ENCODE data around the gene HEATR3. TPM values are rescaled to one million over a fixed set of nuclear protein-coding genes. Genes with fewer than 3 reads are reported as not detected.
A peak's percentile ranks its signal among the peaks of the same experiment; 100 is the strongest.

The HEATR3 gene
- polyA plus RNA-seq, 6 donors from 2014 or later: 2.3 to 5.7 (median 4.1) TPM

DNA sequence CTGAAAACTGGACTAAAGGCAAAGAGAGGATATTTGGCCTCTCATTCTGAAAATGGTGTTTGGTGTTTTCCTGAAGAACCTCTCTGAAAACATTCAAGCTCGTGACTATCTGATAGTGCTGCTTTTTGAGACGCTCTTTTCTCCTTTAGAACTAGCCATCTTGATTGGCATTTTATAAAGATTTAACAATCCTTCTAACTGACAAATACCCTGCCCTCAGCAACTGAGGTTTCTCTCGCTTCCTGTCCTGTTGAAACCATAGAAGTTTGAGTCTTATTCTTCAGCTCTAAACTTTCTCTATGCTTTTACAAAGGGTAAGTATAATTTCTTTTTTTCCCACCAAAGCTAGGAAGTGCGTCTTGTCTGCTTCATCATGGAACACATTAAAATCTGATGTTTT, 27.5 kb upstream of the HEATR3 start:
- no peak for ATAC-seq (ENCODE audit: low read depth in 2 of 2)
- H3K27me3 Mint-ChIP-seq: peaks cover 0 to 3% (median 0%) of the 10 kb centered on the region in 3 donors
- no peak for DNase-seq
- peak overlapping the region in 5 of 6 donors; percentile 34 to 83 (median 62) for H3K27ac Mint-ChIP-seq
- no peaks in the 10 kb centered on the region for H3K9me3 Mint-ChIP-seq
- H3K4me1 Mint-ChIP-seq: peaks cover 5 to 12% (median 6%) of the 10 kb centered on the region in 3 donors
- no peak overlapping the region for H3K4me3 Mint-ChIP-seq
- H3K36me3 Mint-ChIP-seq: peaks cover 0 to 4% of the 10 kb centered on the region in 2 donors

DNA sequence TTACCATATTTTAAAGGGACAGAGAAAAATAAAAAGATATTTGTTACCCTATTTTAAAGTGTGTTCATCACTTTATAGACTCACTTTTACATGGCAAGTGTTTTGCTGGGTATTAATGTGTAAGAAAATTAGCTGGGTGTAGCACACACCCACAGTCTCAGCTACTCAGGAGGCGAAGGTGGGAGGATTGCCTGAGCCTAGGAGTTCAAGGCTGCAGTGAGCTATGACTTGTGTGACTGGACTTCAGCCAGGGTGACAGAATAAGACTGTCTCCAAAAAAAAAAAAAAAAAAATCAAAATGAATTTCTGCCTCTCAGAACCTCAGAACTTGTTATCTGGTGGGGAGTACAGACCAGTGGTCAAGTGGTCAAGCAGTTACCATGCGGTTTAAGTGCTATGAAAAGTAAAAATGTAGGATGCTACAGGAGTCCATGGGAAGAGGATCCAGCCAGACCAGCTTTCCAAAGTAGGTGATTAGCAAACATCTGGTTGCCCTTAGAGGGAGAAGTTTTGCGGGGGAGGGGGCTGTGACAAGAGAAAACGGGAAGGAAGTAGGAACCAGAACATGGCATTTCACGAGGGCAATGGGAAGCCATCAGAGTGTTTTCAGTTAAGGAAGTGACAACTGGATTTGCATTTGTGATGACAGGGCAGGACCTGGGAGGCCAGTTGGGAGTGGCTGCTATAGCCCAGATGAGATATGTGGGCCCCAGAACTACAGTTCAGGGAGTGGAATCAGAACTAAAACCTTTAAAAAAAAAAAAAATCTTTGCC, 26.8 kb upstream of the HEATR3 start:
- H3K27me3 Mint-ChIP-seq: peaks cover 0 to 9% (median 5%) of the 10 kb centered on the region in 3 donors
- no peaks in the 10 kb centered on the region for H3K9me3 Mint-ChIP-seq
- peaks cover 0 to 4% of the 10 kb centered on the region in 2 donors for H3K36me3 Mint-ChIP-seq
- ATAC-seq (ENCODE audit: low read depth in 2 of 2): peak; percentile 45 to 48
- DNase-seq: no peak
- H3K4me3 Mint-ChIP-seq: peak overlapping the region in 2 of 8 donors; percentile 40 to 66
- H3K27ac Mint-ChIP-seq: peak overlapping the region in 5 of 6 donors; percentile 33 to 74 (median 61)
- H3K4me1 Mint-ChIP-seq: peaks cover 5 to 12% (median 6%) of the 10 kb centered on the region in 3 donors

DNA sequence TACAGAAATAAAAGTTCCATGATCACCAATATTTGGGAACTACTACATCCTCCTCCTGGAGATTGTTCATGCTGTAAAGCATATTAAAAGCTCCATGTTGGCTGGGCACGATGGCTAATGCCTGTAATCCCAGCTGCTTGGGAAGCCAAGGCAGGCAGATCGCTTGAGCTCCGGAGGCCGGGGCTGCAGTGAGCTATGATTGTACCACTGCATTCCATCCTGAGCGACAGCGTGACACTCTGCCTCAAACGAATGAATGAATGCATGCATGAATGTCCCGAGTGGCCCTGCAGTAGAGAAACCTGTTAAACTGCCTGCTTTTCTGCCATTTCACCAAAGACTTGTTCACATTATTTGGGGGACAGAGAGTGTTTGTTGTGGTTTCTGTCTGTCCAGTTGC, 25.8 kb upstream of the HEATR3 start:
- DNase-seq (no peak), ATAC-seq (ENCODE audit: low read depth in 2 of 2) (no peak)
- no peaks in the 10 kb centered on the region for H3K9me3 Mint-ChIP-seq
- no peak overlapping the region for H3K27ac Mint-ChIP-seq
- no peaks in the 10 kb centered on the region for H3K36me3 Mint-ChIP-seq
- H3K4me3 Mint-ChIP-seq: no peak overlapping the region
- H3K4me1 Mint-ChIP-seq: peaks cover 5 to 12% (median 6%) of the 10 kb centered on the region in 3 donors
- peaks cover 0 to 9% (median 5%) of the 10 kb centered on the region in 3 donors for H3K27me3 Mint-ChIP-seq

DNA sequence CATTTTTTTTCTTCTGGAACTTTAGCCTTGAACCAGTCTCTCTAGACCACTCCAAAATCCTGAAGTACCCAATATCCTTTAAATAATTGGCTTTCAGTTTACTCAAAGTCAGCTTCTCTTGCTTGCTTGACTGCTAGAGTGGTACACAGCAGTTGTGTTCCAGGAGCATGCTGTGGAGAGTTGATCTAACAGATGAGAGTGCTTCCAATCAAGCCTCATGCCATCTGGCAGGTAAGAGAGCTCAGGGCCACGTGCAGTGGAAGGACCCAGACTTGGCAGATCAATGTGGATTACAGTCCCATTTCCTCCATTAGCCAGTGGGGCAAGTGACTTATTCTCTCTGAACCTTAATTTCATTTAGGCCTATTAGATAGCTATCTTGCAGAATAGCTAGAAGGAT, 25.1 kb upstream of the HEATR3 start:
- H3K36me3 Mint-ChIP-seq: no peaks in the 10 kb centered on the region
- H3K4me3 Mint-ChIP-seq: no peak overlapping the region
- peaks cover 4 to 11% (median 9%) of the 10 kb centered on the region in 3 donors for H3K27me3 Mint-ChIP-seq
- peaks cover 5 to 12% (median 6%) of the 10 kb centered on the region in 3 donors for H3K4me1 Mint-ChIP-seq
- DNase-seq: no peak
- no peak for ATAC-seq (ENCODE audit: low read depth in 2 of 2)
- H3K9me3 Mint-ChIP-seq: no peaks in the 10 kb centered on the region
- H3K27ac Mint-ChIP-seq: no peak overlapping the region

DNA sequence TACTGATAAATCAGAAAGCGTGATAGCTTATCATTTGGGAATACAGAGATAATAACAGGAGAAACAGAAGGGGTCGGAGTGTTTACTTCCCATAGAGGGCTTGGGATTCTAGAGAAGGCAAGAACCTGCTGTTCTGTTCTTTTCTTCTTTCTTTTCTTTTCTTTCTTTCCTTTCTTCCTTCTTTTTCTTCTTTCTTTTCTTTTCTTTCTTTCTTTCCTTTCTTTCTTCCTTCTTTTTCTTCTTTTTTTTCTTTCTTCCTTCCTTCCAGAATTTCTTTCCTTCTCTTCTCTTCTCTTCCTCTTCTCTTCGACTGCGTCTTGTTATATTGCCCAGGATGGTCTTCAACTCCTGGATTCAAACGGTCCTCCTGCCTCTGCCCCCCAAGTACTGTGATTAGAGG, 22.4 kb upstream of the HEATR3 start:
- peaks cover 5 to 12% (median 6%) of the 10 kb centered on the region in 3 donors for H3K4me1 Mint-ChIP-seq
- no peak overlapping the region for H3K4me3 Mint-ChIP-seq
- no peaks in the 10 kb centered on the region for H3K9me3 Mint-ChIP-seq
- no peak overlapping the region for H3K27ac Mint-ChIP-seq
- H3K36me3 Mint-ChIP-seq: no peaks in the 10 kb centered on the region
- ATAC-seq (ENCODE audit: low read depth in 2 of 2): no peak
- peaks cover 14 to 21% (median 20%) of the 10 kb centered on the region in 3 donors for H3K27me3 Mint-ChIP-seq
- no peak for DNase-seq

DNA sequence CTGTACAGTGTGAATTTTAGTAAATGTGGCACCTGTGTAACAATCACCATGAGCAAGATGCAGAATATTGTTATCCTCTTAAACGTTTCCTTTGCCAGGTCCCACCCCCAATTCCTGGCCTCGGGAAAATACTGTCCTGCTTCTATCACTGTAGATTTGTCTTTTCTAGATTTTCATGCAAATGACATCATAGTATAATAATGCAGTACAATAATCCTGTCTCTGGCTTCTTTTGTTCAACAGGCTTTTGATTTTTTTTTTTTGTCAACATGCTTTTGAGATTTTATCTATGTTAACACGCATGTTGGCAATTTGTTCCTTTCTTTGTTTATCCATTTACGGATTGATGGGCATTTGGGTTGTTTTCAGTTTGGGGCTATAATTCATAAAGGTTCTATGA, 20.4 kb upstream of the HEATR3 start:
- no peaks in the 10 kb centered on the region for H3K9me3 Mint-ChIP-seq
- H3K4me3 Mint-ChIP-seq: no peak overlapping the region
- H3K36me3 Mint-ChIP-seq: no peaks in the 10 kb centered on the region
- no peak overlapping the region for H3K27ac Mint-ChIP-seq
- no peaks in the 10 kb centered on the region for H3K4me1 Mint-ChIP-seq
- DNase-seq (no peak), ATAC-seq (ENCODE audit: low read depth in 2 of 2) (no peak)
- peaks cover 14 to 21% (median 20%) of the 10 kb centered on the region in 3 donors for H3K27me3 Mint-ChIP-seq

DNA sequence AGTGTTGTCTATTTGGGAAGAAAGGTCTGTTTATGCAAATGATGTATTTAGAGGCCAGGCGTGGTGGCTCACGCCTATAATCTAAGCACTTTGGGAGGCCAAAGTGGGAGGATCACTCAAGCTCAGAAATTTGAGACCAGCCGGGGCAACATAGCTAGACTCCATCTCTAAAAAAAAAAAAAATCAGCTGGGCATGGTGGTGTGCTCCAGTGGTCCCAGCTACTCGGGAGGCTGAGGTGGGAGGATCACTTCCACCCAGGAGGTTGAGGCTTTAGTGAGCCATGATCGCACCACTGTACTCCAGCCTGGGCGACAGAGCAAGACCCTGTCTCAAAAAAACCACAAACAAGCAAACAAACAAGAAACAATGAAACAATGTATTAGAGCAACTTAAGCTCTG, 18.9 kb upstream of the HEATR3 start:
- H3K4me1 Mint-ChIP-seq: no peaks in the 10 kb centered on the region
- ATAC-seq (ENCODE audit: low read depth in 2 of 2) (no peak), DNase-seq (no peak)
- no peak overlapping the region for H3K27ac Mint-ChIP-seq
- no peak overlapping the region for H3K4me3 Mint-ChIP-seq
- peaks cover 0 to 9% (median 4%) of the 10 kb centered on the region in 7 donors for H3K9me3 Mint-ChIP-seq
- peaks cover 14 to 30% (median 21%) of the 10 kb centered on the region in 3 donors for H3K27me3 Mint-ChIP-seq
- no peaks in the 10 kb centered on the region for H3K36me3 Mint-ChIP-seq

DNA sequence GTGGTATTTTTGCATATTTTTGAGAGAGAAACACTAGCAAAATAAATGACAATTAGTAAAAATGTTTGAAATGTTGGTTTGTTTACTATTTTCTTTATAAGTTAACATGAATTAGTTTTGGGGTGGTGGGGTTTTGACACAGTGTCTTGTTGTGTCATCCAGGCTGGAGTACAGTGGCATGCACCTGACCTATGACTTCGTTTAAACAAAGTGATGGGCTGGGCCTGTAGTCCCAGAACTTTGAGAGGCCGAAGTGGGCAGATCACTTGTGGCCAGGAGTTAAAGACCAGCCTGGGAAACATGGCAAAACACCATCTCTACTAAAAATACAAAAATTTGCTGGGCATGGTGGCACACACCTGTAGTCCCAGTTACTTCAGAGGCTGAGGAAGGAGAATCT, 17.9 kb upstream of the HEATR3 start:
- no peaks in the 10 kb centered on the region for H3K4me1 Mint-ChIP-seq
- DNase-seq: no peak
- peaks cover 14 to 30% (median 21%) of the 10 kb centered on the region in 3 donors for H3K27me3 Mint-ChIP-seq
- H3K27ac Mint-ChIP-seq: no peak overlapping the region
- no peaks in the 10 kb centered on the region for H3K36me3 Mint-ChIP-seq
- H3K9me3 Mint-ChIP-seq: peaks cover 0 to 15% (median 9%) of the 10 kb centered on the region in 7 donors
- no peak overlapping the region for H3K4me3 Mint-ChIP-seq
- no peak for ATAC-seq (ENCODE audit: low read depth in 2 of 2)

DNA sequence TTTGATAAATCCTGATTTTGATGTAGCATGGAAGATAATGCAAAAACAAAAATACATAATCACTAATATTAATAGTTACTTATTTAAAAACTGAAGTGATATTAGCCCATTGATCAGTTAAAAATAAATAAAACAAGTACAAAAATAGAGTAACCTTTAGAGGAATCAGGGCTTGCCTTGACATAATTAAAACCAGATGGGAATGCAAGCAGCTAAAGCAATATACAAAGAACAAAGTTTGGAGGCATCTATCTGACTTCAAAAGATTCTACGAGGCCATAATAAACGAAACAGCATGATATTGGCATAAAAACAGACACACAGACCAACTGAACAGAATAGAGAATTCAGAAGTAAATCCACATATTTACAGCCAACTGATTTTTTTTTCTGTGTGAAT, 15.0 kb upstream of the HEATR3 start:
- H3K36me3 Mint-ChIP-seq: no peaks in the 10 kb centered on the region
- H3K27ac Mint-ChIP-seq: no peak overlapping the region
- ATAC-seq (ENCODE audit: low read depth in 2 of 2) (no peak), DNase-seq (no peak)
- no peak overlapping the region for H3K4me3 Mint-ChIP-seq
- peaks cover 9 to 21% (median 9%) of the 10 kb centered on the region in 3 donors for H3K27me3 Mint-ChIP-seq
- no peaks in the 10 kb centered on the region for H3K4me1 Mint-ChIP-seq
- H3K9me3 Mint-ChIP-seq: peaks cover 0 to 21% (median 13%) of the 10 kb centered on the region in 7 donors

DNA sequence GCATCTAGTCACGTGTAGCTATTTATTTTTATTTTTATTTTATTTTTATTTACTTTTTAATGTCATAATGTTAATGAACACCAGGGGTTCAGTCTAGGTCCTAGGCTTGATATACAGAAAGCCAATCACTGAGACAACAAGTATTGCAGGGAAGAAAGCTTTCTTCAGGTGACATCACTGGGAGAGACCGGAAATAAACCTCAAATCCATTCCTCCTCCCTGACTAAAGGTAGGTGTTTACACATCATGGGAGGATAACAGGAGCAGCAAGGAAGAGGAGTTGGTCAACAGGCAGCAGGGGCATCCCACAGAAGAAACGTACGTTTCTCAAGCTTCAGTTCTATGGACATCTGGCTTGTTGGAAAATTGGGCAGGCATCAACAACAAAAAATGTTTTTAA, 9.5 kb upstream of the HEATR3 start:
- ATAC-seq (ENCODE audit: low read depth in 2 of 2) (no peak), DNase-seq (no peak)
- H3K9me3 Mint-ChIP-seq: peaks cover 4 to 35% (median 19%) of the 10 kb centered on the region in 7 donors
- no peak overlapping the region for H3K27ac Mint-ChIP-seq
- no peak overlapping the region for H3K4me3 Mint-ChIP-seq
- peaks cover 0 to 7% of the 10 kb centered on the region in 2 donors for H3K36me3 Mint-ChIP-seq
- H3K27me3 Mint-ChIP-seq: peaks cover 0 to 10% (median 8%) of the 10 kb centered on the region in 3 donors
- H3K4me1 Mint-ChIP-seq: peaks cover 0 to 3% (median 0%) of the 10 kb centered on the region in 3 donors

DNA sequence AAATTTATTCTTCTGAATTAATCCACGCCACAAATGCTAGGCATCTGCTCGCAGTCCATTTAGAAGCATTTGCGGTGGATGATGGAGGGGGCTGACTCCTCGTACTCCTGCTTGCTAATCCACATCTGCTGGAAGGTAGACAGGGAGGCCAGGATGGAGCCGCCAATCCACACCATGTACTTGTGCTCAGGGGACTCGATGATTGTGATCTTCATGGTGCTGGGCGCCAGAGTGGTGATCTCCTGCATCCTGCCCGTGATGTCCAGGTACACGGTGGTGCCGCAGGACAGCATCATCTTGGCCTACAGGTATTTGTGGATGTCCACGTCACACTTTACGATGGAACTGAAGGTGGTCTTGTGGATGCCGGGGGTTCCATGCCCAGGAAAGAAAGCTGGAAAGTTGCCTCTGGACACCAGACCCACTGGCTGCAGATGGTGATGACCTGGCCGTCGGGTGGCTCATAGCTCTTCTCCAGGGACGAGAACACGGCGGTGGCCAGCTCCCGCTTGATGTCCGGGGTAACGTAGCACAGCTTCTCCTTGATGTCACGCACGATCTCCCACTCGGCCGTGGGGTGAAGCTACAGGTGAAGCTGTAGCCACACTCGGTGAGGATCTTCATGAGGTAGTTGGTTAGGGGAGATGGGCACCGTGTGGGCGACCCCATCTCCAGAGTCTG, 7.5 kb upstream of the HEATR3 start:
- ATAC-seq (ENCODE audit: low read depth in 2 of 2): no peak
- Mint-ChIP-seq H3K27ac (peak overlapping the region in 1 of 6 donors; percentile 76), H3K9me3 (peaks cover 4 to 25% (median 13%) of the 10 kb centered on the region in 7 donors), H3K36me3 (peaks cover 0 to 7% of the 10 kb centered on the region in 2 donors), H3K4me1 (peaks cover 0 to 3% (median 0%) of the 10 kb centered on the region in 3 donors), H3K4me3 (no peak overlapping the region), H3K27me3 (peaks cover 0 to 8% (median 5%) of the 10 kb centered on the region in 3 donors)
- no peak for DNase-seq

DNA sequence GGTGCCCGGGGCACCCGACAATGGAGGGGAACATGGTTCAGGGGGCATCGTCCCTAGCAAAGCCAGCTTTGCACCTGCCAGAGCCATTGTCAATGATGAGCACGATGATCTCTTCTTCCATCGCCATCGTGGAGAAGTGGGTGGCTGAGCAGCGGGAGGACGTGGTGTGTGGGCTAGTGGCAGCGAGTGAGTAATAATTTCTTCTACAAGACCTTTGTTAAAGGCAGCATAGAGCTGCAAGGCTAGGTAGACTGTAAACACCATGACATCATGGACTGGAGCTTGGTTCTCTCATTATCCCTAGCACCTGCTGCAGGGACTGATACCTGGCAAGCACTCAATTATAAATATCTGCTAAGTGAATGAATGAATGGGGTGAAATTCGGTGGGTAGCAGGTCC, 6.7 kb upstream of the HEATR3 start:
- Mint-ChIP-seq H3K4me1 (peaks cover 0 to 3% (median 0%) of the 10 kb centered on the region in 3 donors), H3K27ac (peak overlapping the region in 1 of 6 donors; percentile 75), H3K9me3 (peaks cover 4 to 25% (median 13%) of the 10 kb centered on the region in 7 donors), H3K27me3 (peaks cover 0 to 8% (median 5%) of the 10 kb centered on the region in 3 donors), H3K4me3 (no peak overlapping the region), H3K36me3 (peaks cover 0 to 7% of the 10 kb centered on the region in 2 donors)
- DNase-seq: no peak
- no peak for ATAC-seq (ENCODE audit: low read depth in 2 of 2)

DNA sequence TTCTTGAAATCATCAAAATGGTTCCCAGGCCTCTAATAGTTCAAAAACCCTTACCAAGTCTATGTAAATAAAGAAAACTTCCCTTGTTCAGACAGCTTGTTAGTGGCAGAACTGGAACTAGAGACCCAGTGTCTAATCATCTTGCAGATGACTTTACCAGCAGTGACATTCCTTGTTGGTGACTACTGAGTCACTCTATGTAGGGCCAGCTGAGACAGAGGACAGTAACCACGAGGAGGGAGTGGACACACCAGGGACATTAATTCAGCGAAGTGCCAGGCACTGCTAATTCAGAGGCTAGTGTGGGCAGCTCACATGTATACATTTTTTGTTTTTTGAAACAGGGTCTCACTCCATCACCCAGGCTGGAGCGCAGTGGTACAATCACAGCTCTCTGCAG, 6.1 kb upstream of the HEATR3 start:
- H3K27me3 Mint-ChIP-seq: peaks cover 0 to 8% (median 5%) of the 10 kb centered on the region in 3 donors
- H3K4me1 Mint-ChIP-seq: peaks cover 0 to 3% (median 0%) of the 10 kb centered on the region in 3 donors
- peaks cover 4 to 25% (median 13%) of the 10 kb centered on the region in 7 donors for H3K9me3 Mint-ChIP-seq
- no peak overlapping the region for H3K4me3 Mint-ChIP-seq
- no peak overlapping the region for H3K27ac Mint-ChIP-seq
- ATAC-seq (ENCODE audit: low read depth in 2 of 2) (no peak), DNase-seq (no peak)
- peaks cover 0 to 7% of the 10 kb centered on the region in 2 donors for H3K36me3 Mint-ChIP-seq
